DND-41 (cell line): Measurements from ENCODE around the gene KY.

ENCODE experiments used
- CTCF ChIP-seq: IDR thresholded peaks from 2 replicates; pipeline ENCODE4 v1.5.1; 2012; ENCODE audit warnings: borderline replicate concordance, low read length, moderate library complexity, mild to moderate bottlenecking; ENCODE audit not compliant: poor library complexity, severe bottlenecking; ENCODE audit errors: extremely low read depth
- EZH2 ChIP-seq: IDR thresholded peaks from 3 replicates; pipeline ENCODE4 v1.6.1; 2012; ENCODE audit warnings: borderline replicate concordance, low read depth, mild to moderate bottlenecking, moderate library complexity, low read length, inconsistent platforms; ENCODE audit not compliant: severe bottlenecking

DNA sequence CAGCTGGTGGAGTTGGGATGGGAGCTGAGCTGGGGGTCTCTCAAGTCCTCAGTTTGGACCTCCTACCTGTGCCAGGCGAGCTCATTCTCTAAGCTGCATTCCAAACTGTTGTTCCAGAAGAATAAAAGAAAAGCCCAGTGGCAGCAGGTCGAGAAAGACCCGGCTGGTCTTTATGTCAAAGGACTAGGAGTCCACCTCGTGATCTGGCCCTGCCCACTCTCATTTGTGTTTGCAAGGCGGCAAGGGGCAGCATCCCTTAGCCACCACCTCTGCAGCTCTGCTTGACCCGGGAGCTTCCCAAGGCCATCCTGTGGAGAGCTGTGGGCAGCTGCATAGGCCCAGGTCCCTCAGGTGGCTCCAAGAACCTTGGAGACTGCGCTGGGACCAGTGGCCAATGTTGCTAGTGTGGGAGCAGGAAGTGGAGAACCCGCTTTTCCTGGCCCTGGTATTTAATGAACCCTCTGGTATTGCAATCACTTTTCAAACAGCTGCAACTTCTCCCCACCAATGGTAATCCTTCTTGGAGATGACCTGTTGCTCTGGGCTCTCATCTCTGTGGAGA lies 30.9 kb downstream of the KY start:
- TF ChIP-seq CTCF (no peak), EZH2 (no peak)
